H1 (cell line): ENCODE data around the gene ABCC6. TPM values are rescaled to one million over a fixed set of nuclear protein-coding genes. Genes with fewer than 3 reads are reported as not detected.

Experiments
- CTCF ChIA-PET: fragments of 300-600 bp; sonication (Branson Sonifier 250); formaldehyde crosslinking; loops from one replicate; lab custom pipeline; 2021; ENCODE audit not compliant: partially characterized antibody; lab: Charles Lee
- POLR2A ChIA-PET: fragments of 300-600 bp; sonication (Branson Sonifier 250); formaldehyde crosslinking; loops from one replicate; lab custom pipeline; 2021; ENCODE audit warnings: inconsistent platforms; ENCODE audit not compliant: partially characterized antibody; lab: Charles Lee
- DNase-seq, 2 experiments: peaks; one replicate each; pipeline versions ENCODE4 v3.0.0 to v3.0.0-alpha.2; 2010 to 2022; ENCODE audit warnings: low spot score in 2 of 2, low read depth in 1 of 2, mixed read lengths in 1 of 2
- FAIRE-seq: peaks from 2 replicates; lab custom pipeline; 2011; peaks lifted over from hg19 to GRCh38; lab: Jason Lieb, UNC
- H2AFZ ChIP-seq: 2 replicates; pipeline ENCODE4 v1.8.1; 2012; ENCODE audit warnings: low read length, inconsistent platforms
- H2AK5ac ChIP-seq: 2 replicates; pipeline ENCODE4 v1.6.1; 2013; ENCODE audit warnings: low read depth, low read length
- H2BK120ac ChIP-seq: replicated peaks from 2 replicates; pipeline ENCODE3; 2013; ENCODE audit warnings: low read depth, low read length, inconsistent platforms
- H2BK12ac ChIP-seq: 2 replicates; pipeline ENCODE4 v1.6.1; 2013; ENCODE audit warnings: low read depth, low read length
- H2BK15ac ChIP-seq: 2 replicates; pipeline ENCODE4 v1.6.1; 2013; ENCODE audit warnings: low read length
- H2BK20ac ChIP-seq: 2 replicates; pipeline ENCODE4 v1.6.1; 2013; ENCODE audit warnings: low read length
- H2BK5ac ChIP-seq: 2 replicates; pipeline ENCODE4 v1.6.1; 2013; ENCODE audit warnings: low read depth, low read length
- H3K14ac ChIP-seq: 2 replicates; pipeline ENCODE4 v1.6.1; 2013; ENCODE audit warnings: inconsistent platforms; ENCODE audit not compliant: insufficient read length
- H3K18ac ChIP-seq: 2 replicates; pipeline ENCODE4 v1.6.1; 2013; ENCODE audit warnings: low read length; ENCODE audit errors: extremely low read depth
- H3K23ac ChIP-seq: 2 replicates; pipeline ENCODE4 v1.6.1; 2013; ENCODE audit warnings: inconsistent platforms; ENCODE audit not compliant: insufficient read length
- H3K23me2 ChIP-seq: 2 replicates; pipeline ENCODE4 v1.6.1; 2013; ENCODE audit warnings: low read depth, low read length
- H3K27ac ChIP-seq: 2 replicates; pipeline ENCODE4 v1.6.1; 2011; ENCODE audit warnings: low read depth, low read length, inconsistent platforms
- H3K27me3 ChIP-seq, 4 experiments: replicated peaks in 1 of 4; 1 replicate in 1 of 4; 2 replicates in 3 of 4; pipeline versions ENCODE4 v1.6.1 to v1.8.1; 2011 to 2013; ENCODE audit warnings: low read length in 3 of 4, mild to moderate bottlenecking in 3 of 4, inconsistent platforms in 2 of 4, mixed read lengths in 2 of 4, moderate library complexity in 1 of 4; ENCODE audit not compliant: control insufficient read depth in 3 of 4, insufficient read depth in 3 of 4; ENCODE audit errors: extremely low read depth in 1 of 4
- H3K36me3 ChIP-seq, 4 experiments: 2 replicates each; pipeline versions ENCODE4 v1.6.1 to v1.8.1; 2011 to 2013; ENCODE audit warnings: mild to moderate bottlenecking in 4 of 4, low read length in 3 of 4, moderate library complexity in 2 of 4, control low read depth in 1 of 4, inconsistent platforms in 1 of 4; ENCODE audit not compliant: insufficient read depth in 4 of 4, control insufficient read depth in 2 of 4
- H3K4ac ChIP-seq: replicated peaks from 2 replicates; pipeline ENCODE3; 2013; ENCODE audit warnings: low read length, low read depth, mixed read lengths, inconsistent platforms; ENCODE audit not compliant: insufficient read length
- H3K4me1 ChIP-seq, 4 experiments: replicated peaks in 1 of 4; 1 replicate in 1 of 4; 2 replicates in 3 of 4; pipeline versions ENCODE4 v1.6.1 to v1.8.1; 2011 to 2013; ENCODE audit warnings: low read length in 3 of 4, inconsistent platforms in 2 of 4, mixed read lengths in 1 of 4; ENCODE audit not compliant: insufficient read depth in 4 of 4, control insufficient read depth in 3 of 4
- H3K4me2 ChIP-seq, 2 experiments: 2 replicates each; pipeline versions ENCODE4 v1.6.1 to v1.8.1; 2011 to 2013; ENCODE audit warnings: low read depth in 2 of 2, low read length in 2 of 2, control low read depth in 1 of 2, inconsistent platforms in 1 of 2, mild to moderate bottlenecking in 1 of 2; ENCODE audit not compliant: insufficient read depth in 1 of 2
- H3K4me3 ChIP-seq, 4 experiments: fragments of 200-600, 300-600 bp in 1 of 4; sonication (generic), shearing (Covaris generic), sonication (Bioruptor Twin) in 1 of 4; 2 replicates each; pipeline versions ENCODE4 v1.5.1 to v1.8.1; 2011 to 2016; ENCODE audit warnings: low read length in 4 of 4, low read depth in 3 of 4, control low read depth in 2 of 4, inconsistent platforms in 2 of 4, mild to moderate bottlenecking in 2 of 4, mixed read lengths in 1 of 4, moderate library complexity in 1 of 4; ENCODE audit not compliant: insufficient read depth in 2 of 4; ENCODE audit errors: extremely low read depth in 1 of 4
- H3K56ac ChIP-seq: replicated peaks from 2 replicates; pipeline ENCODE3; 2013; ENCODE audit warnings: low read depth, mild to moderate bottlenecking, mixed read lengths, low read length, inconsistent platforms; ENCODE audit not compliant: insufficient read length
- H3K79me1 ChIP-seq: 2 replicates; pipeline ENCODE4 v1.6.1; 2013; ENCODE audit warnings: low read depth, low read length, control low read depth
- H3K79me2 ChIP-seq, 2 experiments: 2 replicates each; pipeline versions ENCODE4 v1.6.1 to v1.8.1; 2012 to 2013; ENCODE audit warnings: low read length in 2 of 2, mild to moderate bottlenecking in 2 of 2, inconsistent platforms in 1 of 2; ENCODE audit not compliant: insufficient read depth in 2 of 2, control insufficient read depth in 1 of 2
- H3K9ac ChIP-seq, 4 experiments: replicated peaks in 1 of 4; 1 replicate in 1 of 4; 2 replicates in 3 of 4; pipeline versions ENCODE4 v1.6.1 to v1.8.1; 2011 to 2013; ENCODE audit warnings: low read depth in 3 of 4, low read length in 3 of 4, control low read depth in 2 of 4, mild to moderate bottlenecking in 2 of 4, moderate library complexity in 2 of 4, inconsistent platforms in 1 of 4; ENCODE audit errors: extremely low read depth in 1 of 4
- H3K9me3 ChIP-seq, 2 experiments: 2 replicates each; pipeline versions ENCODE4 v1.6.1 to v1.8.1; 2012 to 2013; ENCODE audit warnings: mild to moderate bottlenecking in 2 of 2, moderate library complexity in 2 of 2, control low read depth in 1 of 2, inconsistent platforms in 1 of 2, low read depth in 1 of 2, low read length in 1 of 2, mixed read lengths in 1 of 2; ENCODE audit not compliant: insufficient read depth in 2 of 2
- H4K20me1 ChIP-seq, 2 experiments: replicated peaks in 1 of 2; 2 replicates each; pipeline versions ENCODE3 to v1.8.1; 2011 to 2013; ENCODE audit warnings: inconsistent platforms in 2 of 2, low read length in 2 of 2, mild to moderate bottlenecking in 1 of 2; ENCODE audit not compliant: insufficient read depth in 2 of 2, control insufficient read depth in 1 of 2
- H4K5ac ChIP-seq: 2 replicates; pipeline ENCODE4 v1.6.1; 2013; ENCODE audit warnings: low read length, low read depth, mixed read lengths, inconsistent platforms; ENCODE audit not compliant: insufficient read length
- H4K8ac ChIP-seq: 2 replicates; pipeline ENCODE4 v1.8.0; 2013; ENCODE audit warnings: mild to moderate bottlenecking, moderate library complexity, low read length, inconsistent platforms; ENCODE audit not compliant: insufficient read depth; ENCODE audit errors: extremely low read depth
- H4K91ac ChIP-seq: replicated peaks from 2 replicates; pipeline ENCODE3; 2013; ENCODE audit warnings: low read length, mixed read lengths, inconsistent platforms; ENCODE audit not compliant: insufficient read length
- ASH2L ChIP-seq: fragments of 200-600, 300-600 bp; sonication (generic); IDR thresholded peaks from one replicate; pipeline ENCODE4 v1.7.1; 2017; ENCODE audit warnings: low read length
- BCL11A ChIP-seq, 2 experiments: IDR thresholded peaks; one replicate each; pipeline ENCODE4 v1.6.1; 2011; ENCODE audit warnings: low read depth in 2 of 2, low read length in 2 of 2, mild to moderate bottlenecking in 2 of 2
- CHD1 ChIP-seq: IDR thresholded peaks from 2 replicates; pipeline ENCODE4 v1.6.1; 2012; ENCODE audit warnings: low read depth, low read length, improper control_type of control experiment
- EGR1 ChIP-seq: IDR thresholded peaks from 2 replicates; pipeline ENCODE4 v1.6.1; 2011; ENCODE audit warnings: low read depth, low read length, borderline replicate concordance
- FOSL1 ChIP-seq: IDR thresholded peaks from 2 replicates; pipeline ENCODE4 v1.6.1; 2011; ENCODE audit warnings: mild to moderate bottlenecking, low read depth, low read length, moderate library complexity; ENCODE audit not compliant: insufficient read depth
- GABPA ChIP-seq: IDR thresholded peaks from 2 replicates; pipeline ENCODE4 v1.6.1; 2011; ENCODE audit warnings: mild to moderate bottlenecking, low read length, moderate library complexity, borderline replicate concordance; ENCODE audit not compliant: insufficient read depth
- SAP30 ChIP-seq: fragments of 300-600 bp; sonication (generic); IDR thresholded peaks from 2 replicates; pipeline ENCODE4 v1.7.1; 2012; ENCODE audit warnings: low read length, moderate library complexity, mild to moderate bottlenecking, inconsistent platforms; ENCODE audit not compliant: insufficient read depth, insufficient replicate concordance
- SP2 ChIP-seq: IDR thresholded peaks from 2 replicates; pipeline ENCODE4 v1.6.1; 2012; ENCODE audit warnings: mild to moderate bottlenecking, low read length, inconsistent platforms
- SP4 ChIP-seq: IDR thresholded peaks from 2 replicates; pipeline ENCODE4 v1.6.1; 2012; ENCODE audit warnings: low read length, inconsistent platforms
- YY1 ChIP-seq: IDR thresholded peaks from 2 replicates; pipeline ENCODE4 v1.6.1; 2011; ENCODE audit warnings: low read depth, mild to moderate bottlenecking, low read length
- WGBS, 2 experiments: shearing (Covaris generic) in 1 of 2; methylation state at CpG; one replicate each; pipeline versions ENCODE4 v1.1.6 to v1.1.7; 2013 to 2015; ENCODE audit warnings: low lambda C conversion rate in 2 of 2, mixed read lengths in 2 of 2, inconsistent platforms in 1 of 2, low coverage in 1 of 2, missing lambda C conversion rate in 1 of 2; ENCODE audit not compliant: insufficient replicate concordance in 2 of 2, insufficient coverage in 1 of 2, insufficient read length in 1 of 2; ENCODE audit errors: extremely low coverage in 1 of 2, missing lambda C conversion rate in 1 of 2; 5-methylcytosine and 5-hydroxymethylcytosine counted together
- polyA plus RNA-seq, 7 experiments: library from polyadenylated mRNA; depleted of rRNA in 3 of 7; stranded (reverse) in 5 of 7; unstranded in 2 of 7; fragments of >200 nt in 5 of 7; fragments of 200-250 nt in 2 of 7; gene quantifications; 1 replicate in 5 of 7; 2 replicates in 1 of 7; 4 replicates in 1 of 7; pipeline versions ENCODE4 v1.2.1 to v1.2.3, GENCODE V29; 2011 to 2013; ENCODE audit warnings: missing spikeins in 2 of 7, mixed read lengths in 2 of 7
- total RNA-seq: library from RNA; stranded (reverse); fragmentation: NEBNext Ultra II Directional; extraction: Animal tissue kit (Norgen Biotek cat#: 25700); gene quantifications from 2 replicates; pipeline ENCODE4 v1.2.1, GENCODE V29; 2021
- TF ChIP-seq, protein P1 (sequence below): IDR thresholded peaks from 2 replicates; pipeline ENCODE4 v1.6.1; 2011; ENCODE audit warnings: low read depth, mild to moderate bottlenecking, low read length; ENCODE audit not compliant: insufficient read depth
- TF ChIP-seq, protein P2 (sequence below): IDR thresholded peaks from 2 replicates; pipeline ENCODE4 v1.6.1; 2012; ENCODE audit warnings: inconsistent platforms

Gene ABCC6
- total and polyA plus RNA-seq, 2 of the 8 experiments (the other 6 are each of a cell fraction or from before 2014, with no cell fraction given): 1.6 to 1.8 TPM

DNA sequence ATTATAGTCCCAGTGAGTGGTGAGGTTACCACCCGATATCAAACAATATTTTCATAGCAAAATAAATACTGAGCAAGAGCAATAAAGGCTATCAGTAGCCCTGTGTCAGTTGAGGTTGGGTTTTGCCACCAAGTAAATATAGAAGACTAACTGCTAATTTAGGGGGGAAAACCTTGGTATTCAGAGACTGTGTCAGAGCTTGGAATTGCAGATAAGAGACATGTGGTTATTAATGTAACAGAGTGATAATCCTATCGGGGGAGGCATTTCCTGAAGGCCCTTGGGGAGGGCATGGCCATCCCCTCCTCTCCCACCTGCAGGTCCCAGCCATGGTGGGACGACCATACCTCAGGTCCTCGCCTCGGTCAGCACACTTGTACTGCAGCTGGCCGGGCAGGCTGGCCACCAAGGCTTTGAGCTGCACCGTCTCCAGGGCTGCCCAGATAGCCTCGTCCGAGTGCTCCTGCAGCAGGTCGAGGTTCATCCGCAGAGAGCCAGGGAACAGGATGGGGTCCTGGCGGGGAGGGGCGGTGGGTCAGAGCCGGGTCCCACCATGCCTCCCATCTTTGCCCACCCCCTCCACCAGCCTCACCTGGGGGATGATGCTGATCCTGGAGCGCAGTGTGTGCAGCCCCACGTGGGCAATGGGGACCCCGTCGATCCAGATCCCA is 68.9 kb downstream of the ABCC6 start:
- H3K4ac ChIP-seq: no peak overlapping the region
- H4K20me1 ChIP-seq: peaks cover 0 to 4% of the 10 kb centered on the region in 2 experiments
- H2AK5ac ChIP-seq: no peak overlapping the region
- H2AFZ ChIP-seq: no peak overlapping the region
- H2BK15ac ChIP-seq: no peak overlapping the region
- H3K79me2 ChIP-seq: no peaks in the 10 kb centered on the region
- peaks cover 6% of the 10 kb centered on the region; the same call in 1 of the 2 replicates for H3K23me2 ChIP-seq
- FAIRE-seq: no peak
- H4K5ac ChIP-seq: no peak overlapping the region
- no peak overlapping the region for H4K91ac ChIP-seq
- H4K8ac ChIP-seq: no peak overlapping the region
- DNase-seq: no peak
- H2BK12ac ChIP-seq: no peak overlapping the region
- POLR2A ChIA-PET: interaction anchor here (0.6 kb wide), 1 partner anchor 1141 kb away, joined by 3 read pairs; no protein-coding TSS in a partner anchor
- no peak overlapping the region for H3K18ac ChIP-seq
- no peak overlapping the region for H3K14ac ChIP-seq
- no peak overlapping the region for H3K27ac ChIP-seq
- H3K9me3 ChIP-seq: peaks cover 14 to 20% of the 10 kb centered on the region in 2 experiments
- H2BK20ac ChIP-seq: no peak overlapping the region
- H3K23ac ChIP-seq: no peak overlapping the region
- H2BK5ac ChIP-seq: no peak overlapping the region
- H3K9ac ChIP-seq: no peak overlapping the region
- WGBS, 2 experiments: 90% methylated on average over 13 of the region's 18 CpGs; no CpG with 5 or more reads in 1 of the 2 experiments
- no peak overlapping the region for H3K56ac ChIP-seq
- H3K4me1 ChIP-seq: no peaks in the 10 kb centered on the region
- no peak overlapping the region for H2BK120ac ChIP-seq
- no peaks in the 10 kb centered on the region for H3K79me1 ChIP-seq
- CTCF ChIA-PET: interaction anchor here (0.5 to 1.2 kb wide), 5 partner anchors 7 to 649 kb away, joined by 3 to 5 read pairs (median 3); no protein-coding TSS in a partner anchor
- no peak overlapping the region for H3K4me3 ChIP-seq
- H3K27me3 ChIP-seq: no peaks in the 10 kb centered on the region
- no peak overlapping the region for H3K4me2 ChIP-seq
- H3K36me3 ChIP-seq: no peaks in the 10 kb centered on the region
- TF ChIP-seq SP4: no peak
- TF ChIP-seq, protein P1, sequence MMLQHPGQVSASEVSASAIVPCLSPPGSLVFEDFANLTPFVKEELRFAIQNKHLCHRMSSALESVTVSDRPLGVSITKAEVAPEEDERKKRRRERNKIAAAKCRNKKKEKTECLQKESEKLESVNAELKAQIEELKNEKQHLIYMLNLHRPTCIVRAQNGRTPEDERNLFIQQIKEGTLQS: no peak
- no peak for TF ChIP-seq YY1
- TF ChIP-seq EGR1: no peak
- TF ChIP-seq CHD1: no peak
- TF ChIP-seq SAP30: no peak
- no peak for TF ChIP-seq ASH2L
- TF ChIP-seq SP2: no peak
- no peak for TF ChIP-seq GABPA
- TF ChIP-seq, protein P2, sequence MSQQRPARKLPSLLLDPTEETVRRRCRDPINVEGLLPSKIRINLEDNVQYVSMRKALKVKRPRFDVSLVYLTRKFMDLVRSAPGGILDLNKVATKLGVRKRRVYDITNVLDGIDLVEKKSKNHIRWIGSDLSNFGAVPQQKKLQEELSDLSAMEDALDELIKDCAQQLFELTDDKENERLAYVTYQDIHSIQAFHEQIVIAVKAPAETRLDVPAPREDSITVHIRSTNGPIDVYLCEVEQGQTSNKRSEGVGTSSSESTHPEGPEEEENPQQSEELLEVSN: no peak
- TF ChIP-seq FOSL1: no peak
- TF ChIP-seq BCL11A (IDR thresholded peaks at IDR 0.05; ENCODE audit: low read depth in 2 of 2, low read length in 2 of 2): no peak
